Adipocyte (in vitro differentiated cells): Measurements from ENCODE around the gene GNAO1.

Source experiments
- DNase-seq: peaks from one replicate; pipeline ENCODE4 v3.0.0-alpha.2; 2015; ENCODE audit warnings: low read depth
- H3K27me3 ChIP-seq: replicated peaks from 2 replicates; pipeline ENCODE4 v1.7.0; 2013; ENCODE audit warnings: mild to moderate bottlenecking, low read length, moderate library complexity; ENCODE audit not compliant: control insufficient read depth, insufficient read depth
- H3K36me3 ChIP-seq: 2 replicates; pipeline ENCODE4 v1.7.0; 2013; ENCODE audit warnings: low read length, mild to moderate bottlenecking, moderate library complexity; ENCODE audit not compliant: control insufficient read depth, insufficient read depth, severe bottlenecking
- H3K4me1 ChIP-seq: 2 replicates; pipeline ENCODE4 v1.7.0; 2013; ENCODE audit warnings: mild to moderate bottlenecking, low read length, moderate library complexity; ENCODE audit not compliant: control insufficient read depth, insufficient read depth
- H3K4me3 ChIP-seq: 2 replicates; pipeline ENCODE4 v1.7.0; 2013; ENCODE audit warnings: mild to moderate bottlenecking, low read length, moderate library complexity
- H3K9ac ChIP-seq: 2 replicates; pipeline ENCODE4 v1.7.0; 2013; ENCODE audit warnings: mild to moderate bottlenecking, low read length, moderate library complexity
- H3K9me3 ChIP-seq: 2 replicates; pipeline ENCODE4 v1.7.0; 2013; ENCODE audit warnings: mild to moderate bottlenecking, low read length, moderate library complexity; ENCODE audit not compliant: control insufficient read depth

GNAO1 gene

GRCh38 chr16:56330476-56330875 lies 139.2 kb downstream of the GNAO1 start:
- Histone ChIP-seq H3K4me3 (no peak overlapping the region), H3K4me1 (no peaks in the 10 kb centered on the region), H3K9me3 (no peaks in the 10 kb centered on the region), H3K27me3 (no peaks in the 10 kb centered on the region), H3K9ac (no peak overlapping the region), H3K36me3 (no peaks in the 10 kb centered on the region)
- DNase-seq, result no peak

- Histone ChIP-seq H3K9ac (no peak overlapping the region), H3K4me1 (no peaks in the 10 kb centered on the region), H3K27me3 (peaks cover 1% of the 10 kb centered on the region), H3K9me3 (no peaks in the 10 kb centered on the region), H3K4me3 (no peak overlapping the region), H3K36me3 (no peaks in the 10 kb centered on the region)
- no peak for DNase-seq
Observed at GRCh38 chr16:56331399-56331798, 140.1 kb downstream of the GNAO1 start.

- Histone ChIP-seq H3K27me3 (peaks cover 4% of the 10 kb centered on the region), H3K4me3 (no peak overlapping the region), H3K36me3 (no peaks in the 10 kb centered on the region), H3K9me3 (no peaks in the 10 kb centered on the region), H3K9ac (no peak overlapping the region), H3K4me1 (no peaks in the 10 kb centered on the region)
- DNase-seq, result no peak
Observed at GRCh38 chr16:56331915-56332314, 140.6 kb downstream of the GNAO1 start.

GRCh38 chr16:56332464-56333079 lies 141.3 kb downstream of the GNAO1 start:
- DNase-seq, result peak; percentile 56
- H3K36me3 ChIP-seq, result no peaks in the 10 kb centered on the region
- no peaks in the 10 kb centered on the region for H3K4me1 ChIP-seq
- no peak overlapping the region for H3K4me3 ChIP-seq
- peaks cover 4% of the 10 kb centered on the region for H3K27me3 ChIP-seq
- no peaks in the 10 kb centered on the region for H3K9me3 ChIP-seq
- no peak overlapping the region for H3K9ac ChIP-seq

GRCh38 chr16:56334761-56335160 lies 143.5 kb downstream of the GNAO1 start:
- H3K36me3 ChIP-seq, result no peaks in the 10 kb centered on the region
- no peaks in the 10 kb centered on the region for H3K9me3 ChIP-seq
- no peak overlapping the region for H3K9ac ChIP-seq
- H3K4me3 ChIP-seq, result no peak overlapping the region
- H3K27me3 ChIP-seq, result peaks cover 4% of the 10 kb centered on the region
- no peak for DNase-seq
- H3K4me1 ChIP-seq, result no peaks in the 10 kb centered on the region

- no peaks in the 10 kb centered on the region for H3K36me3 ChIP-seq
- H3K4me3 ChIP-seq, result no peak overlapping the region
- no peak for DNase-seq
- H3K4me1 ChIP-seq, result no peaks in the 10 kb centered on the region
- H3K9ac ChIP-seq, result no peak overlapping the region
- no peaks in the 10 kb centered on the region for H3K9me3 ChIP-seq
- peaks cover 9% of the 10 kb centered on the region for H3K27me3 ChIP-seq
Observed at GRCh38 chr16:56336071-56336688, 144.9 kb downstream of the GNAO1 start.

GRCh38 chr16:56336711-56337110 lies 145.4 kb downstream of the GNAO1 start:
- H3K36me3 ChIP-seq, result no peaks in the 10 kb centered on the region
- H3K9me3 ChIP-seq, result no peaks in the 10 kb centered on the region
- no peaks in the 10 kb centered on the region for H3K4me1 ChIP-seq
- H3K9ac ChIP-seq, result no peak overlapping the region
- no peak overlapping the region for H3K4me3 ChIP-seq
- no peak for DNase-seq
- H3K27me3 ChIP-seq, result peaks cover 9% of the 10 kb centered on the region

- Histone ChIP-seq H3K4me1 (peaks cover 2% of the 10 kb centered on the region), H3K27me3 (peaks cover 9% of the 10 kb centered on the region), H3K4me3 (no peak overlapping the region), H3K36me3 (no peaks in the 10 kb centered on the region), H3K9me3 (no peaks in the 10 kb centered on the region), H3K9ac (no peak overlapping the region)
- no peak for DNase-seq
Observed at GRCh38 chr16:56337131-56337857, 146.0 kb downstream of the GNAO1 start.

GRCh38 chr16:56337858-56338325 lies 146.6 kb downstream of the GNAO1 start:
- Histone ChIP-seq H3K9me3 (no peaks in the 10 kb centered on the region), H3K36me3 (no peaks in the 10 kb centered on the region), H3K9ac (no peak overlapping the region), H3K27me3 (peaks cover 9% of the 10 kb centered on the region), H3K4me3 (no peak overlapping the region), H3K4me1 (peaks cover 5% of the 10 kb centered on the region)
- DNase-seq, result no peak

GRCh38 chr16:56338566-56339318 lies 147.5 kb downstream of the GNAO1 start:
- no peak overlapping the region for H3K9ac ChIP-seq
- peaks cover 5% of the 10 kb centered on the region for H3K4me1 ChIP-seq
- no peak for DNase-seq
- H3K27me3 ChIP-seq, result peaks cover 9% of the 10 kb centered on the region
- no peak overlapping the region for H3K4me3 ChIP-seq
- no peaks in the 10 kb centered on the region for H3K36me3 ChIP-seq
- H3K9me3 ChIP-seq, result no peaks in the 10 kb centered on the region
